ENCODE data around the gene GOT2.

DNA sequence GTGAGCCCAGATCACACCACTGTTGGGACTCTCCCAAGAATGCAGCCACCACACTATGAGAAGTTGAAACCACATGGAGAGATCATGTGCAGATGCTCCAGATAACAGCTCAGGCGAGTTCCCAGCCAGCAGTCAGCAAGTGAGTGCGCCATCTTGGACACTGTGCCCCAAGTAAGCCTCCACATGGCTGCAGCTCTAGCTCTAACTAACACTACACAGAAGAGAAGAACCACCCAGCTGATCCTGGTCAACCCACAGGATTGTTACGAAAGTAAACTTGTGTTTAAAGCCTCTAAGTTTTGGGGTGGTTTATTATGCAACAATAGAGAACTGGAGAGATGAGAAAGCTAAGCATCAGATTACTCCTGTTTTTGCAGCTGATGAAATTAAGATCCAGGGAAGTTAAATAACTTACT, 75.3 kb downstream of the GOT2 start:
- no peak for TF ChIP-seq POLR2A (IDR thresholded peaks at IDR 0.05)
- TF ChIP-seq, protein P1, sequence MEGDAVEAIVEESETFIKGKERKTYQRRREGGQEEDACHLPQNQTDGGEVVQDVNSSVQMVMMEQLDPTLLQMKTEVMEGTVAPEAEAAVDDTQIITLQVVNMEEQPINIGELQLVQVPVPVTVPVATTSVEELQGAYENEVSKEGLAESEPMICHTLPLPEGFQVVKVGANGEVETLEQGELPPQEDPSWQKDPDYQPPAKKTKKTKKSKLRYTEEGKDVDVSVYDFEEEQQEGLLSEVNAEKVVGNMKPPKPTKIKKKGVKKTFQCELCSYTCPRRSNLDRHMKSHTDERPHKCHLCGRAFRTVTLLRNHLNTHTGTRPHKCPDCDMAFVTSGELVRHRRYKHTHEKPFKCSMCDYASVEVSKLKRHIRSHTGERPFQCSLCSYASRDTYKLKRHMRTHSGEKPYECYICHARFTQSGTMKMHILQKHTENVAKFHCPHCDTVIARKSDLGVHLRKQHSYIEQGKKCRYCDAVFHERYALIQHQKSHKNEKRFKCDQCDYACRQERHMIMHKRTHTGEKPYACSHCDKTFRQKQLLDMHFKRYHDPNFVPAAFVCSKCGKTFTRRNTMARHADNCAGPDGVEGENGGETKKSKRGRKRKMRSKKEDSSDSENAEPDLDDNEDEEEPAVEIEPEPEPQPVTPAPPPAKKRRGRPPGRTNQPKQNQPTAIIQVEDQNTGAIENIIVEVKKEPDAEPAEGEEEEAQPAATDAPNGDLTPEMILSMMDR (IDR thresholded peaks at IDR 0.05), result no peak

Data from lower leg skin (tissue), 3 donors.